ENCODE results near the gene DTNB.

The DTNB gene

GRCh38 chr2:25482341-25482740, 191.0 kb downstream of the DTNB start:
- no peak overlapping the region for H3K4me3 ChIP-seq (ENCODE audit: control insufficient read depth, low read depth, low read length)
- DNase-seq (ENCODE audit: low read depth) = no peak
- no peak for TF ChIP-seq CTCF (IDR thresholded peaks at IDR 0.05; ENCODE audit: control insufficient read depth, insufficient read depth, low read depth, low read length, missing control alignments)

- no peak overlapping the region for H3K4me3 ChIP-seq (ENCODE audit: control insufficient read depth, low read depth, low read length)
- DNase-seq (ENCODE audit: low read depth) = no peak
- no peak for TF ChIP-seq CTCF (IDR thresholded peaks at IDR 0.05; ENCODE audit: control insufficient read depth, insufficient read depth, low read depth, low read length, missing control alignments)
Measured at GRCh38 chr2:25481381-25482300, 191.7 kb downstream of the DTNB start.

- DNase-seq (ENCODE audit: low read depth) = no peak
- no peak for TF ChIP-seq CTCF (IDR thresholded peaks at IDR 0.05; ENCODE audit: control insufficient read depth, insufficient read depth, low read depth, low read length, missing control alignments)
- H3K4me3 ChIP-seq (ENCODE audit: control insufficient read depth, low read depth, low read length) = no peak overlapping the region
Measured at GRCh38 chr2:25480561-25480960, 192.8 kb downstream of the DTNB start.

DNA sequence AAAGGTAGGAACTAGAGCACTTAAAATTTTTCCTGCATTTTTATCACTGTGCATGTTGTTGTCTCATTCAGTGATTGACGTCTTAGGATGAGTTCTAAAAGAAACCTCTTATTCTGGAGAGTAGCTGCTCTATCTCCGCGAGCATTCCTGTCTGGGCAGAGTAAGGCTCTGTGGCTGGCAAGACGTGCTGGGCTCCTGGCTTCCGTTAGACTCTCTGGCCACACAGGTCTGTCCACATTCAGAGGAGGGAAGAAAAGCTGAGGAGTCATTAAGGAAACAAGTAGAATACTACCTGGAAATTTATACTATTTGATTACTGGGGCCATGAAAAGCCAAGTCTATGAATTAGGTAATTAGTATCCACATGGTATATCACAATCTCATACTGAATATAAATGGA, 193.6 kb downstream of the DTNB start:
- no peak for TF ChIP-seq CTCF (IDR thresholded peaks at IDR 0.05; ENCODE audit: control insufficient read depth, insufficient read depth, low read depth, low read length, missing control alignments)
- no peak overlapping the region for H3K4me3 ChIP-seq (ENCODE audit: control insufficient read depth, low read depth, low read length)
- no peak for DNase-seq (ENCODE audit: low read depth)

DNA sequence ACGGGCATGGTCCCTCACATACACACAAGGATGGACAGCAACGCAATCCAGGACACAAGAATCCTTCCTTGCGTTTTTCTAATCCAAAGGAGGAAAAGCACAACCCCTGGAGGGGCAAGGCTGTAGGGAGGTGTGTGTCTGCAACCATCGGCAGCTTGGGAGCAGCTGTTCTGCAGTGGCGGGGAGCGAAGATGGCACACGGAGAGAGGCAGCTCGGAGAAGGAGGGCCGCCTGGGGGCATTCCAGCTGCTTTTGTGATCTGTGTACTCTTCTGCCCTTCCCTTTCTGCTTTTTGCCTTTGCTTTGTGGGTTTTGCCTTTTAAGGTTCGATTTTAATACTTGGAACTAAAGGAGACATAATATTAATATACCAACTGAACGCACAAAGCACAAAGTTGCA, 194.6 kb downstream of the DTNB start:
- DNase-seq (ENCODE audit: low read depth) = no peak
- no peak for TF ChIP-seq CTCF (IDR thresholded peaks at IDR 0.05; ENCODE audit: control insufficient read depth, insufficient read depth, low read depth, low read length, missing control alignments)
- no peak overlapping the region for H3K4me3 ChIP-seq (ENCODE audit: control insufficient read depth, low read depth, low read length)

DNA sequence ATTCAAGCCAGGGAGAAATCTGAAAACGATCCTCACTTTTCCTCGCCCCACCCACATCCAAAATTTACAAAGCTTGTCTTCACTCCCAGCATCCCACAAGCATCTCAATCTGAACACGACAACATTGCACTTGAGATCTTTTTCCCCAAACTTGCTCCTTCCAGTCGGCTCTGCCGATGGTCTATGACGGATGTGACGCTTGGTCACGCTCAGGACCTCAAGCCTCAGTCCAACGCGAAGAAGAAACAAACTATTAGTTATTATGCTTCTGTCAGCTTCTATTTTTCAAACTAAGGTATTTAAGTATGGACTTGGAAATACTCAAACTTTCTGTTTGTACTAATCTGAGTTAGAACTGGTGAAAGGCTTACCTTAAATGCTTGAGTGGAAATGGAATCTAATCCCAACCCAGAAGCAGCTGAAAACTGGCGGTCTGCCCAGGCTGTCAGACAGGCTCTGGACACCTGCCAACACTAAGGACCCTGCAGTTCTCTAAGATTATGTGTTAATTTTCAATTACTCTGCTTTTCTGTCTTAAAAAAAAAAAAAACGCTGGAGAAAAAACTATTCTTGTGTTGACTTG, 199.5 kb downstream of the DTNB start:
- TF ChIP-seq CTCF (IDR thresholded peaks at IDR 0.05; ENCODE audit: control insufficient read depth, insufficient read depth, low read depth, low read length, missing control alignments) = no peak
- DNase-seq (ENCODE audit: low read depth) = no peak
- H3K4me3 ChIP-seq (ENCODE audit: control insufficient read depth, low read depth, low read length) = no peak overlapping the region
